ENCODE results near the gene HTT. TPM values are rescaled to one million over a fixed set of nuclear protein-coding genes. Genes with fewer than 3 reads are reported as not detected.

The HTT gene
- total and polyA plus RNA-seq, 9 of the 15 experiments (the other 6 are each of a cell fraction or from before 2014, with no cell fraction given): 0.66 to 31.6 (median 14.7) TPM

- TF ChIP-seq ILK (tag; IDR thresholded peaks at IDR 0.05; ENCODE audit: borderline replicate concordance, low read depth): no peak
- TF ChIP-seq GABPB1 (CRISPR knock-in tag; IDR thresholded peaks at IDR 0.05): no peak
- no peak for TF ChIP-seq UBTF (IDR thresholded peaks at IDR 0.05; ENCODE audit: borderline replicate concordance in 1 of 2, low read depth in 2 of 2, low read length in 2 of 2)
- no peak for TF ChIP-seq CEBPZ (IDR thresholded peaks at IDR 0.05; ENCODE audit: borderline replicate concordance, low read depth, low read length)
Measured at GRCh38 chr4:3268395-3269104, 194.1 kb downstream of the HTT start (continued).
